Sigmoid colon (tissue), 7 donors: Measurements from ENCODE around the gene RHEBL1. TPM values are rescaled to one million over a fixed set of nuclear protein-coding genes. Genes with fewer than 3 reads are reported as not detected.
A peak's percentile ranks its signal among the peaks of the same experiment; 100 is the strongest.

Experiments used
- DNase-seq: peaks from one replicate; pipeline ENCODE4 v3.0.0-alpha.2; 2019
- H3K27ac ChIP-seq, 4 donors: fragments of 200-600 bp; sonication (generic); one replicate each; pipeline ENCODE4 v1.5.1; 2016 to 2019; ENCODE audit warnings: mild to moderate bottlenecking in 1 of 4
- H3K27me3 ChIP-seq, 3 donors: fragments of 200-600 bp; sonication (generic); one replicate each; pipeline ENCODE4 v1.5.1; 2019; ENCODE audit warnings: mild to moderate bottlenecking in 1 of 3
- H3K36me3 ChIP-seq, 4 donors: fragments of 200-600 bp; sonication (generic); one replicate each; pipeline ENCODE4 v1.5.1; 2016 to 2019
- H3K4me1 ChIP-seq, 4 donors: fragments of 200-600 bp; sonication (generic); one replicate each; pipeline ENCODE4 v1.5.1; 2017 to 2019
- H3K4me3 ChIP-seq, 4 donors: fragments of 200-600 bp; sonication (generic); one replicate each; pipeline ENCODE4 v1.5.1; 2017 to 2019; ENCODE audit warnings: mild to moderate bottlenecking in 2 of 4, moderate library complexity in 1 of 4
- H3K9me3 ChIP-seq, 4 donors: fragments of 200-600 bp in 3 of 4; sonication (generic) in 3 of 4; one replicate each; pipeline versions ENCODE4 v1.5.1 to v1.6.1; 2013 to 2019
- EP300 ChIP-seq, 4 donors: sonication (generic); formaldehyde crosslinking; IDR thresholded peaks; one replicate each; pipeline ENCODE4 v1.6.1; 2017; ENCODE audit warnings: antibody characterized with exemption in 4 of 4
- POLR2A ChIP-seq, 2 donors: fragments of 450-650 bp; IDR thresholded peaks; one replicate each; pipeline ENCODE4 v1.6.1; 2016; ENCODE audit warnings: antibody characterized with exemption in 2 of 2, mild to moderate bottlenecking in 2 of 2, moderate library complexity in 2 of 2
- POLR2AphosphoS5 ChIP-seq, 4 donors: sonication (generic); formaldehyde crosslinking; IDR thresholded peaks; one replicate each; pipeline ENCODE4 v1.6.1; 2017; ENCODE audit warnings: antibody characterized with exemption in 4 of 4
- WGBS, 2 donors: extraction: QIAGEN DNeasy Blood & Tissue Kit; methylation state at CpG; one replicate each; pipeline ENCODE4 v1.1.7; 2013; 5-methylcytosine and 5-hydroxymethylcytosine counted together
- intact Hi-C: fragments of 100-400 bp; cut with DNase I; formaldehyde crosslinking; loops from one replicate; pipeline ENCODE4 v1.15.1; 2023
- polyA plus RNA-seq, 3 donors: library from polyadenylated mRNA; stranded (reverse); fragments of 200-250 nt; gene quantifications; one replicate each; pipeline ENCODE4 v1.2.3, GENCODE V29; 2013
- total RNA-seq, 4 donors: library from RNA; depleted of rRNA; stranded (reverse); fragments of >200 nt; gene quantifications; one replicate each; pipeline ENCODE4 v1.1.0, GENCODE V29; 2016
- TF ChIP-seq, protein P1 (sequence below), 4 experiments: fragments of 450-650 bp in 3 of 4; fragments of 200-600 bp in 1 of 4; IDR thresholded peaks; one replicate each; pipeline ENCODE4 v1.5.1; 2016 to 2019; ENCODE audit warnings: antibody characterized with exemption in 4 of 4, mild to moderate bottlenecking in 3 of 4, moderate library complexity in 2 of 4
- donor health status: healthy with polysubstance abuse.
- donor health status: Bipolar disorder and iron deficiency.
- donor health status: healthy.

RHEBL1 gene
- total and polyA plus RNA-seq, 7 donors = 0.36 to 2.2 TPM; not detected in 5

DNA sequence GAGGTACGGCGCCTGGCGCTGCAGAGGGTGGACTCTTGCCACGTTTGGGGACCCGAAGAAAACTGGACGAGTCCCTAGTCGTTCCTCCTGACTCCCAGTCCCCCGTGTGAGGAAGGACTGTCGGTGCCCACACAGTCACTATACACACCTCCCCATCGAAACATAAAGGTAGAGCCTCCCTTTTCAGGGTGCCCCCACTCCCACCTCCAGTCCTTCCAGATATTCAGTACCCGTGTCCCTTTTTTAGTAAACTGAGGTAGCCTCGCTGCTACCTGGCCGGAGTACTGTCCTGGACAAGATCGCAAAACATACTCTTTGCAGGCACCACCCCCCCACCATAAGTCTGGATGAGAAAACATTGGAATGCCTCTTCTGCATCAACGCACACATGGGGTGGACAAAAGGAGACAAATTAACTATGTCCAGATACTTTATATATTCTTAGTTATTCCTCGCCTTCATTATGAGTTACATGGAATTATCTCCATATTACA lies 8.6 kb downstream of the RHEBL1 start:
- 4 to 11% methylated on average over 16 of the region's 16 CpGs for WGBS, 2 donors
- Histone ChIP-seq H3K27me3 (no peaks in the 10 kb centered on the region), H3K36me3 (no peaks in the 10 kb centered on the region), H3K9me3 (no peaks in the 10 kb centered on the region), H3K4me3 (peak overlapping the region; percentile 87 to 100 (median 98)), H3K27ac (peak overlapping the region; percentile 94 to 99 (median 96)), H3K4me1 (peaks cover 0 to 44% (median 35%) of the 10 kb centered on the region in 4 donors)
- intact Hi-C loops = loop anchor here (1.0 to 5.0 kb wide), 2 partner anchors 126 to 175 kb away; partner anchors contain the start of gene TUBA1A
- TF ChIP-seq POLR2A (IDR thresholded peaks at IDR 0.05) (no peak), POLR2AphosphoS5 (IDR thresholded peaks at IDR 0.05) (no peak), EP300 (IDR thresholded peaks at IDR 0.05) (no peak)
- TF ChIP-seq, protein P1, sequence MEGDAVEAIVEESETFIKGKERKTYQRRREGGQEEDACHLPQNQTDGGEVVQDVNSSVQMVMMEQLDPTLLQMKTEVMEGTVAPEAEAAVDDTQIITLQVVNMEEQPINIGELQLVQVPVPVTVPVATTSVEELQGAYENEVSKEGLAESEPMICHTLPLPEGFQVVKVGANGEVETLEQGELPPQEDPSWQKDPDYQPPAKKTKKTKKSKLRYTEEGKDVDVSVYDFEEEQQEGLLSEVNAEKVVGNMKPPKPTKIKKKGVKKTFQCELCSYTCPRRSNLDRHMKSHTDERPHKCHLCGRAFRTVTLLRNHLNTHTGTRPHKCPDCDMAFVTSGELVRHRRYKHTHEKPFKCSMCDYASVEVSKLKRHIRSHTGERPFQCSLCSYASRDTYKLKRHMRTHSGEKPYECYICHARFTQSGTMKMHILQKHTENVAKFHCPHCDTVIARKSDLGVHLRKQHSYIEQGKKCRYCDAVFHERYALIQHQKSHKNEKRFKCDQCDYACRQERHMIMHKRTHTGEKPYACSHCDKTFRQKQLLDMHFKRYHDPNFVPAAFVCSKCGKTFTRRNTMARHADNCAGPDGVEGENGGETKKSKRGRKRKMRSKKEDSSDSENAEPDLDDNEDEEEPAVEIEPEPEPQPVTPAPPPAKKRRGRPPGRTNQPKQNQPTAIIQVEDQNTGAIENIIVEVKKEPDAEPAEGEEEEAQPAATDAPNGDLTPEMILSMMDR (IDR thresholded peaks at IDR 0.05) = no peak
- DNase-seq = no peak

GRCh38 chr12:49060237-49061156 lies 9.3 kb downstream of the RHEBL1 start, which contains the start of gene KMT2D:
Gene KMT2D (minus strand): TSS chr12:49060794. CDS start chr12:49055324, 5,470 bp downstream.
- DNase-seq = peak; percentile 96
- Histone ChIP-seq H3K9me3 (no peaks in the 10 kb centered on the region), H3K27ac (peak within 1 kb of the TSS; percentile 94 to 99 (median 96)), H3K27me3 (no peaks in the 10 kb centered on the region), H3K4me3 (peak within 1 kb of the TSS; percentile 87 to 100 (median 98)), H3K36me3 (no peaks in the 10 kb centered on the region), H3K4me1 (peaks cover 0 to 51% (median 42%) of the 10 kb centered on the region in 4 donors)
- intact Hi-C loops = loop anchor here (1.0 to 5.0 kb wide), 2 partner anchors 127 to 176 kb away; partner anchors contain the start of gene TUBA1A
- WGBS, 2 donors = 0 to 1% methylated on average over 74 of the region's 74 CpGs
- TF ChIP-seq EP300 (IDR thresholded peaks at IDR 0.05) (peak in 1 of 4 donors; percentile 36), POLR2A (IDR thresholded peaks at IDR 0.05) (peak; percentile 45 to 58), POLR2AphosphoS5 (IDR thresholded peaks at IDR 0.05) (peak; percentile 79 to 89 (median 84))
- TF ChIP-seq, protein P1 (IDR thresholded peaks at IDR 0.05) = peak; percentile 46 to 86 (median 67)

DNA sequence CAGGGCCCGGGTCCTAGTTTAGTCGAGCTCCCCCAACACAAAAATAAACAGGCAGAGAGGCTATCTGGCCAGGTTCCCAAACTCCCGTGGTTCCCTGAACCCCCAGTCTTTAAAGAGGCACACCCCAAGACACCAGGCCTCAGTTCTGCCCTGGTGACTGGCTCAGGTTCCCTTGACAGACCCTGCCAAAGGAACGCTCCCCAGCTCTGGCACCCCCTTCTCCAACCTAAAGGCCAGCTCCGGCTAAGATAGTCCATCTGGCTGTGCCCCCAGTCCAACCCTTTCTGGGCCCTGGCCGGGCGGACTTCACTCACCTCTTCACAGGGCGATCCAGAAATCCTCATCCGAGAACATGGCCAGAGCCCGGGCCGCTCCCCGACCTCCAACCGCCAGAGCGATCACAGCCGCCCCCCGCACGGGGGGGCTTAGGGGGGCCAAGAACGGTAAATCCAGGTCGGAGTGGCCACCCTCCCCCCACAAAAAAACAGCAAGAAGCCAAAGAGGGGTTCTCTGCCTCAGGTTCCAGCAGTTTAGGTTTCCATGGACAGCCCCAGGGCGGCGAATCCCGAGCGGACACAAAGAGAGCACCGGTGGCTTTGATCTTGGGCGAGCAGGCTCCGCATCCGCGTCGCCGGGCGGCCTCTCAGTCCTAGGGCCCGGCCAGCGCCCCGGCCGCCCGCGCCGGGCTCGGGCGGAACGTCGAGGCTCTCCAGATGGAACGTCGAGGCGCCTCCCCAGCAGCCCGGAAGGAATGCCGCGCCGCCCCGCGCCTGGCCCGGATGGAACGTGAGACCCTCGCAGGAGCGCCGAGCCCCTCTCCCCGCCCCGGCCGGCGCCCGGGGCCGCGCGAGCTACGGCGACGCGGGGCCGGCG lies 10.2 kb downstream of the RHEBL1 start:
- peaks cover 0 to 7% (median 4%) of the 10 kb centered on the region in 4 donors for H3K36me3 ChIP-seq
- H3K27me3 ChIP-seq = no peaks in the 10 kb centered on the region
- H3K9me3 ChIP-seq = no peaks in the 10 kb centered on the region
- WGBS, 2 donors = 0 to 1% methylated on average over 70 of the region's 70 CpGs
- TF ChIP-seq POLR2A (IDR thresholded peaks at IDR 0.05) (no peak), POLR2AphosphoS5 (IDR thresholded peaks at IDR 0.05) (no peak), EP300 (IDR thresholded peaks at IDR 0.05) (no peak)
- TF ChIP-seq, protein P1 (IDR thresholded peaks at IDR 0.05) = no peak
- peaks cover 0 to 60% (median 50%) of the 10 kb centered on the region in 4 donors for H3K4me1 ChIP-seq
- DNase-seq = no peak
- intact Hi-C loops = loop anchor here (5.0 kb wide), 1 partner anchor 128 kb away; the partner anchor contains the start of gene TUBA1A
- H3K27ac ChIP-seq = peak overlapping the region; percentile 94 to 99 (median 96)
- peak overlapping the region; percentile 87 to 100 (median 98) for H3K4me3 ChIP-seq

GRCh38 chr12:49059045-49059298 lies 10.8 kb downstream of the RHEBL1 start:
- H3K4me1 ChIP-seq = peaks cover 0 to 63% (median 50%) of the 10 kb centered on the region in 4 donors
- intact Hi-C loops = no loop called here
- TF ChIP-seq POLR2A (IDR thresholded peaks at IDR 0.05) (no peak), POLR2AphosphoS5 (IDR thresholded peaks at IDR 0.05) (no peak), EP300 (IDR thresholded peaks at IDR 0.05) (no peak)
- TF ChIP-seq, protein P1 (IDR thresholded peaks at IDR 0.05) = no peak

More at GRCh38 chr12:49059045-49059298, 10.8 kb downstream of the RHEBL1 start:
- Histone ChIP-seq H3K9me3 (no peaks in the 10 kb centered on the region), H3K36me3 (peaks cover 0 to 13% (median 9%) of the 10 kb centered on the region in 4 donors), H3K27ac (peak overlapping the region; percentile 94 to 99 (median 96)), H3K27me3 (no peaks in the 10 kb centered on the region), H3K4me3 (peak overlapping the region; percentile 87 to 100 (median 98))
- no peak for DNase-seq
- 0% methylated on average over 1 of the region's 1 CpG for WGBS, 2 donors
